ENCODE data around the gene TSPAN4.

- TF ChIP-seq, protein P1, sequence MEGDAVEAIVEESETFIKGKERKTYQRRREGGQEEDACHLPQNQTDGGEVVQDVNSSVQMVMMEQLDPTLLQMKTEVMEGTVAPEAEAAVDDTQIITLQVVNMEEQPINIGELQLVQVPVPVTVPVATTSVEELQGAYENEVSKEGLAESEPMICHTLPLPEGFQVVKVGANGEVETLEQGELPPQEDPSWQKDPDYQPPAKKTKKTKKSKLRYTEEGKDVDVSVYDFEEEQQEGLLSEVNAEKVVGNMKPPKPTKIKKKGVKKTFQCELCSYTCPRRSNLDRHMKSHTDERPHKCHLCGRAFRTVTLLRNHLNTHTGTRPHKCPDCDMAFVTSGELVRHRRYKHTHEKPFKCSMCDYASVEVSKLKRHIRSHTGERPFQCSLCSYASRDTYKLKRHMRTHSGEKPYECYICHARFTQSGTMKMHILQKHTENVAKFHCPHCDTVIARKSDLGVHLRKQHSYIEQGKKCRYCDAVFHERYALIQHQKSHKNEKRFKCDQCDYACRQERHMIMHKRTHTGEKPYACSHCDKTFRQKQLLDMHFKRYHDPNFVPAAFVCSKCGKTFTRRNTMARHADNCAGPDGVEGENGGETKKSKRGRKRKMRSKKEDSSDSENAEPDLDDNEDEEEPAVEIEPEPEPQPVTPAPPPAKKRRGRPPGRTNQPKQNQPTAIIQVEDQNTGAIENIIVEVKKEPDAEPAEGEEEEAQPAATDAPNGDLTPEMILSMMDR (conservative IDR thresholded peaks at IDR 0.05) = no peak
- TF ChIP-seq EZH2 (IDR thresholded peaks at IDR 0.05; ENCODE audit: low read depth) = no peak
Measured at GRCh38 chr11:828506-829175, 14.0 kb upstream of the TSPAN4 start.

Measured in PC-9 (cell line).